Left ventricle myocardium inferior (tissue), 1 donor: ENCODE results near the gene PLCB1. TPM values are rescaled to one million over a fixed set of nuclear protein-coding genes. Genes with fewer than 3 reads are reported as not detected.

Source experiments
- DNase-seq: peaks from one replicate; pipeline ENCODE4 v3.0.0-alpha.2; 2020
- H3K27ac ChIP-seq: fragments of 200-600 bp; replicated peaks from 2 replicates; pipeline ENCODE4 v1.8.0; 2021
- H3K27me3 ChIP-seq: fragments of 200-600 bp; 2 replicates; pipeline ENCODE4 v1.8.0; 2021; ENCODE audit warnings: low read depth
- H3K36me3 ChIP-seq: fragments of 200-600 bp; 2 replicates; pipeline ENCODE4 v1.8.0; 2021
- H3K4me1 ChIP-seq: fragments of 200-600 bp; 2 replicates; pipeline ENCODE4 v1.8.0; 2021
- H3K4me3 ChIP-seq: fragments of 200-600 bp; 2 replicates; pipeline ENCODE4 v1.8.0; 2021; ENCODE audit warnings: mild to moderate bottlenecking, moderate library complexity
- H3K9me3 ChIP-seq: fragments of 200-600 bp; replicated peaks from 2 replicates; pipeline ENCODE4 v1.8.0; 2021
- intact Hi-C: fragments of 100-400 bp; cut with micrococcal nuclease; formaldehyde crosslinking; loops from one replicate; pipeline ENCODE4 v1.11.0; 2022
- total RNA-seq: library from RNA; stranded (reverse); fragmentation: NEBNext Ultra II Directional; extraction: Animal tissue kit (Norgen Biotek cat#: 25700); gene quantifications from one replicate; pipeline ENCODE4 v1.2.1, GENCODE V29; 2021
- TF ChIP-seq, protein P1 (sequence below): fragments of 200-600 bp; IDR thresholded peaks from 2 replicates; pipeline ENCODE4 v1.8.0; 2021; ENCODE audit warnings: antibody characterized with exemption, mild to moderate bottlenecking, borderline replicate concordance
- donor health status: DM: no; HTN: yes; CAD: no; lungs with severe emphysema.

Gene PLCB1
- total RNA-seq, 1 donor from 2014 or later, result 6.0 TPM

DNA sequence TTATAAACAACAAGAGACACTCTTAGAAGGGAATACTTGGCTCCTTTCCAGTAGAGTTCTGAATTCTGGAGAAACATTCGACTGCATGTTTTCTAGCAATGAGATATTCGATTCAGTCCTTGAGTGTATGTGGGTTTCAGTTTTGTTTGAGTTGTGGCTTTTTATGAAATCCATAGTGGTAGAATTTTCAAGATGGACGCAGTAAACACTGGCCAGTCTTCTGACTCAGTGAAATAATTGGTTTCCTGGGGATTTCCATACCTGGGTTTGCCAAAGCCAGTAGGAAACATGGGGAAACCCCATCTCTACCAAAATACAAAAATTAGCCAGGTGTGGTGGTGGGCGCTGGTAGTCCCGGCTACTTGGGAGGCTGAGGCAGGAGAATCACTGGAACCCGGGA is 663.3 kb downstream of the PLCB1 start:
- no peak for DNase-seq
- no peak overlapping the region for H3K4me3 ChIP-seq
- no peak overlapping the region for H3K27ac ChIP-seq
- H3K36me3 ChIP-seq, result no peaks in the 10 kb centered on the region
- intact Hi-C loops, result loop anchor here (10.0 kb wide), 1 partner anchor 569 kb away; no protein-coding TSS in a partner anchor
- H3K27me3 ChIP-seq, result no peaks in the 10 kb centered on the region
- TF ChIP-seq, protein P1, sequence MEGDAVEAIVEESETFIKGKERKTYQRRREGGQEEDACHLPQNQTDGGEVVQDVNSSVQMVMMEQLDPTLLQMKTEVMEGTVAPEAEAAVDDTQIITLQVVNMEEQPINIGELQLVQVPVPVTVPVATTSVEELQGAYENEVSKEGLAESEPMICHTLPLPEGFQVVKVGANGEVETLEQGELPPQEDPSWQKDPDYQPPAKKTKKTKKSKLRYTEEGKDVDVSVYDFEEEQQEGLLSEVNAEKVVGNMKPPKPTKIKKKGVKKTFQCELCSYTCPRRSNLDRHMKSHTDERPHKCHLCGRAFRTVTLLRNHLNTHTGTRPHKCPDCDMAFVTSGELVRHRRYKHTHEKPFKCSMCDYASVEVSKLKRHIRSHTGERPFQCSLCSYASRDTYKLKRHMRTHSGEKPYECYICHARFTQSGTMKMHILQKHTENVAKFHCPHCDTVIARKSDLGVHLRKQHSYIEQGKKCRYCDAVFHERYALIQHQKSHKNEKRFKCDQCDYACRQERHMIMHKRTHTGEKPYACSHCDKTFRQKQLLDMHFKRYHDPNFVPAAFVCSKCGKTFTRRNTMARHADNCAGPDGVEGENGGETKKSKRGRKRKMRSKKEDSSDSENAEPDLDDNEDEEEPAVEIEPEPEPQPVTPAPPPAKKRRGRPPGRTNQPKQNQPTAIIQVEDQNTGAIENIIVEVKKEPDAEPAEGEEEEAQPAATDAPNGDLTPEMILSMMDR, result no peak
- H3K4me1 ChIP-seq, result peaks cover 22% of the 10 kb centered on the region
- no peaks in the 10 kb centered on the region for H3K9me3 ChIP-seq

DNA sequence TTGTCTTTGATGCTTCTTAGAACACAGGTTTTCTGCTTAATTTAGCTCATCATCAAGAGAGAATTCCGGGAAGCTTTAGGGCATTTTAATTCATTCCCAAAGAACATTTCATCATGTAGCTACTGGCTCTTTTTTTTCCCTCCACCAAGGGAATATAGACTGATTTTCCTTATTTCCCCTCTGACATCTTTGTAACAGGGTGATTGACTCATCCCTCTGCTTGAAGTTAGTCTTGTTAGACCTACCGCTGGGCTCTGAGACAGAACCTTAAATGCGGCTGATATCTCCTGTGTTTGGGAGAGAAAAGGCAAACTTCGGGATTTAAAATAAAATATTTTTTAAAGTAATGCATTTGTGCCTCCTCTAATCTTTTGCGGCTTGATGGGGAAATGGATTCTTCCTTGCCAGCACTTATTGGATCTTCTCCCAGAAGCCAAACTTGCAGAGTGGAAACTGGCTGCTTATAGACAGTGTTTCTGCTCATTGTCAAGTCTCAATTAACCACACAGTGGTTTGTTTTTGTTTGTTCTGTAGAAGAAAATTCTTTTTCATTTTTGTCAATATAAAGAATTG is 664.1 kb downstream of the PLCB1 start:
- Histone ChIP-seq H3K9me3 (no peaks in the 10 kb centered on the region), H3K4me3 (no peak overlapping the region), H3K27ac (peak overlapping the region; percentile 41), H3K27me3 (no peaks in the 10 kb centered on the region), H3K4me1 (peaks cover 22% of the 10 kb centered on the region), H3K36me3 (no peaks in the 10 kb centered on the region)
- TF ChIP-seq, protein P1, result no peak
- intact Hi-C loops, result loop anchor here (10.0 kb wide), 1 partner anchor 569 kb away; no protein-coding TSS in a partner anchor
- no peak for DNase-seq

DNA sequence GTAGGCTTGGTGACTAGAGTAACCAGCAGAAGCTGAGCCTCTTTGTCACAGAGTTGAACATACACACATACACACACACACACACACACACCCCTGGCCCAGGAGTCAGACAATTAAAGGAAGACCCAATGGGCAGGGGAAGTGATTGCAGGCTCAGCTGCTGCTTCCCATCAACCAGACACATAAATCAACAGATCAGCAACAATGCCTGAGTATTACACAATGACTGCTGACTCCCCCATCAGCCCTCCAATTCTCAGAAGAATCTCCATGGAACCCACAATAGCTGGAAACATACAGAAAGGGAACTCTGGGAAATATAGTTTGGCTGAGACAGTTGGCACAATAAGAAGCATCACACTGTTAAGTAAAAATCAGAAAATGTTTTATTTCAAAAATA is 666.4 kb downstream of the PLCB1 start:
- no peaks in the 10 kb centered on the region for H3K36me3 ChIP-seq
- H3K27ac ChIP-seq, result no peak overlapping the region
- peaks cover 28% of the 10 kb centered on the region for H3K4me1 ChIP-seq
- no peak overlapping the region for H3K4me3 ChIP-seq
- intact Hi-C loops, result loop anchor here (10.0 kb wide), 1 partner anchor 566 kb away; no protein-coding TSS in a partner anchor
- no peaks in the 10 kb centered on the region for H3K9me3 ChIP-seq
- DNase-seq, result no peak
- H3K27me3 ChIP-seq, result no peaks in the 10 kb centered on the region
- TF ChIP-seq, protein P1, result no peak

DNA sequence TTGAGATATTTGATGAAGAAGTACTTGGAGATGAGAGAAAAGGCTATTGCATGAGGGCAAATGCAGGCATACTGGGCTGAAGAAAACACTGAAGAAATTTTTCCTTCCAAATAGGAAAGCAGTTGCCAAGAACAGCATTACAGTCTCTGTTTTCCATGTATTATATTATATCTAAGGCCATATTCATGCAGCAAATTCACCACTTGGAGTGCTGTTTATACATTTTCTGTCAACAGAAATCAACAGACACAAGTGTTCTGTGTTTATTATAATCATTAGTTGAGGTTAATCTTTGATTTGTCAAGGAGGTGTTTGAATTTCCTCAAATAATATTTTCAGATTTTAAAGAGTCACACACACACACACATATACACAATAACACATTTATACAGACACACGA is 668.0 kb downstream of the PLCB1 start:
- peaks cover 26% of the 10 kb centered on the region for H3K4me1 ChIP-seq
- intact Hi-C loops, result no loop called here
- no peaks in the 10 kb centered on the region for H3K36me3 ChIP-seq
- no peaks in the 10 kb centered on the region for H3K9me3 ChIP-seq
- no peak overlapping the region for H3K4me3 ChIP-seq
- DNase-seq, result no peak
- TF ChIP-seq, protein P1, result peak; percentile 18
- H3K27me3 ChIP-seq, result no peaks in the 10 kb centered on the region
- no peak overlapping the region for H3K27ac ChIP-seq

DNA sequence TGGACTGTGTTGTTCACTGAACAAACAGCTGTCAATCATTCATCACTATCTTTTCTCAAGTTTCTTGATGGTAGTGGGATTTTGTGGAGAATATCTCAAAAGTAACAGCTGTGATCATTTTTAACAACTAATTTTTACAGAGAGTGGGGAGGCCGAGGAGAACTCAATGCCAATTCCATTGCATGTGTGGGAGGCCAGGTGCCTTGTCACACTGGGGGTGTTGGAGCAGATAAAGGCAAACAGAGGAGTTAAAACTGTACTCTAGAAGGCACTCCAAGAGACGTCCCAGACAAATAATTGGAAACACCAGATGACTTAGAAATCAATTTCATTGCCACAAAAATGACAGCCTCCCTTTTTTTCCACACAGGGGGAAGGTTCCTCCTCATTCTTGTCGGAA is 669.6 kb downstream of the PLCB1 start:
- no peaks in the 10 kb centered on the region for H3K36me3 ChIP-seq
- no peaks in the 10 kb centered on the region for H3K27me3 ChIP-seq
- intact Hi-C loops, result no loop called here
- no peak for DNase-seq
- H3K27ac ChIP-seq, result no peak overlapping the region
- H3K4me1 ChIP-seq, result peaks cover 12% of the 10 kb centered on the region
- no peak overlapping the region for H3K4me3 ChIP-seq
- TF ChIP-seq, protein P1, result no peak
- H3K9me3 ChIP-seq, result no peaks in the 10 kb centered on the region
